SU-DHL-6 (cell line): Measurements from ENCODE around the gene CD274.

ENCODE experiments used
- EZH2phosphoT487 ChIP-seq: fragments of 200-600 bp; sonication (generic), shearing (Covaris generic); conservative IDR thresholded peaks from 2 replicates; pipeline ENCODE4 v1.6.1; 2018; ENCODE audit warnings: mild to moderate bottlenecking, antibody characterized with exemption, low read length, moderate library complexity, mixed read lengths
- TF ChIP-seq, protein P1 (sequence below): fragments of 200-600 bp; sonication (generic); IDR thresholded peaks from one replicate; pipeline ENCODE4 v1.5.1; 2017; ENCODE audit warnings: antibody characterized with exemption, mild to moderate bottlenecking, low read length, moderate library complexity; ENCODE audit not compliant: insufficient read depth, poor library complexity, severe bottlenecking

DNA sequence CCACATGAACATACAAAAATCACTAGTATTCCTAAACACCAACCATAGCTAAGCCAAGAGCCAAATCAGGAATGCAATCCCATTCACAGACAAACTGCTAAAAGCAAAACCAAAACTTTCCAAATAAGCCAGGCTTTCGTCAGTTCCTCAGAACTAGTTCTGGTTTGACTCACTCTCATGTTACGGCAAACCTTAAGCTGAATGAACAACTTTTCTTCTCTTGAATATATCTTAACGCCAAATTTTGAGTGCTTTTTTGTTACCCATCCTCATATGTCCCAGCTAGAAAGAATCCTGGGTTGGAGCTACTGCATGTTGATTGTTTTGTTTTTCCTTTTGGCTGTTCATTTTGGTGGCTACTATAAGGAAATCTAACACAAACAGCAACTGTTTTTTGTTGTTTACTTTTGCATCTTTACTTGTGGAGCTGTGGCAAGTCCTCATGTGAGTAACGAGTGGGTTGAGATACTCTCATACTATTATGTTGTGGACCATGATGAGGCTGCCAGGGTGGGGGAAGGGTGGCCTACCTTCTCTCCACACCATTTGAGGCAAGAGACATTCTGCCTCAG lies 60.1 kb downstream of the CD274 start, which contains the start of gene PDCD1LG2:
- TF ChIP-seq, protein P1, sequence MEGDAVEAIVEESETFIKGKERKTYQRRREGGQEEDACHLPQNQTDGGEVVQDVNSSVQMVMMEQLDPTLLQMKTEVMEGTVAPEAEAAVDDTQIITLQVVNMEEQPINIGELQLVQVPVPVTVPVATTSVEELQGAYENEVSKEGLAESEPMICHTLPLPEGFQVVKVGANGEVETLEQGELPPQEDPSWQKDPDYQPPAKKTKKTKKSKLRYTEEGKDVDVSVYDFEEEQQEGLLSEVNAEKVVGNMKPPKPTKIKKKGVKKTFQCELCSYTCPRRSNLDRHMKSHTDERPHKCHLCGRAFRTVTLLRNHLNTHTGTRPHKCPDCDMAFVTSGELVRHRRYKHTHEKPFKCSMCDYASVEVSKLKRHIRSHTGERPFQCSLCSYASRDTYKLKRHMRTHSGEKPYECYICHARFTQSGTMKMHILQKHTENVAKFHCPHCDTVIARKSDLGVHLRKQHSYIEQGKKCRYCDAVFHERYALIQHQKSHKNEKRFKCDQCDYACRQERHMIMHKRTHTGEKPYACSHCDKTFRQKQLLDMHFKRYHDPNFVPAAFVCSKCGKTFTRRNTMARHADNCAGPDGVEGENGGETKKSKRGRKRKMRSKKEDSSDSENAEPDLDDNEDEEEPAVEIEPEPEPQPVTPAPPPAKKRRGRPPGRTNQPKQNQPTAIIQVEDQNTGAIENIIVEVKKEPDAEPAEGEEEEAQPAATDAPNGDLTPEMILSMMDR, result no peak
- no peak for TF ChIP-seq EZH2phosphoT487
